Activated naive CD4-positive, alpha-beta T cell treated with anti-CD3 and anti-CD28 coated beads, Interleukin-2, amount 10 ng/mL, durations not matched to agents 7 days and 5 days (primary cell): Measurements from ENCODE around the gene ABCG5.

Source experiments
- CTCF ChIA-PET: fragments of 350-600 bp; sonication (Branson Sonifier 250); formaldehyde crosslinking; loops from one replicate; lab custom pipeline; 2021; ENCODE audit warnings: antibody characterized with exemption; lab: Charles Lee
- DNase-seq: peaks from one replicate; pipeline ENCODE4 v3.0.0-alpha.2; 2020
- H3K27ac Mint-ChIP-seq: one replicate; pipeline ENCODE4 v1.8.0; 2021; ENCODE audit warnings: mild to moderate bottlenecking, moderate library complexity, mixed read lengths
- H3K27me3 Mint-ChIP-seq: one replicate; pipeline ENCODE4 v1.8.0; 2021; ENCODE audit warnings: mild to moderate bottlenecking, mixed read lengths
- H3K36me3 Mint-ChIP-seq: one replicate; pipeline ENCODE4 v1.8.0; 2021; ENCODE audit warnings: mixed read lengths
- H3K4me1 Mint-ChIP-seq: one replicate; pipeline ENCODE4 v1.8.0; 2021; ENCODE audit warnings: mixed read lengths
- H3K4me3 Mint-ChIP-seq: one replicate; pipeline ENCODE4 v1.8.0; 2021; ENCODE audit warnings: mild to moderate bottlenecking, moderate library complexity, mixed read lengths
- H3K9me3 Mint-ChIP-seq: one replicate; pipeline ENCODE4 v1.8.0; 2021; ENCODE audit warnings: mixed read lengths

Gene ABCG5

GRCh38 chr2:43832457-43832856, 6.2 kb downstream of the ABCG5 start:
- no peaks in the 10 kb centered on the region for H3K36me3 Mint-ChIP-seq
- no peak for DNase-seq
- H3K27ac Mint-ChIP-seq: no peak overlapping the region
- H3K4me1 Mint-ChIP-seq: no peaks in the 10 kb centered on the region
- H3K27me3 Mint-ChIP-seq: peaks cover 51% of the 10 kb centered on the region
- CTCF ChIA-PET: no interaction called here
- no peak overlapping the region for H3K4me3 Mint-ChIP-seq
- H3K9me3 Mint-ChIP-seq: no peaks in the 10 kb centered on the region

GRCh38 chr2:43831543-43832294, 6.9 kb downstream of the ABCG5 start:
- no peaks in the 10 kb centered on the region for H3K9me3 Mint-ChIP-seq
- H3K27me3 Mint-ChIP-seq: peaks cover 51% of the 10 kb centered on the region
- H3K27ac Mint-ChIP-seq: no peak overlapping the region
- CTCF ChIA-PET: no interaction called here
- no peaks in the 10 kb centered on the region for H3K36me3 Mint-ChIP-seq
- H3K4me3 Mint-ChIP-seq: no peak overlapping the region
- no peak for DNase-seq
- H3K4me1 Mint-ChIP-seq: no peaks in the 10 kb centered on the region

- Mint-ChIP-seq H3K4me3 (no peak overlapping the region), H3K36me3 (no peaks in the 10 kb centered on the region), H3K27me3 (peaks cover 52% of the 10 kb centered on the region), H3K27ac (no peak overlapping the region), H3K4me1 (no peaks in the 10 kb centered on the region), H3K9me3 (no peaks in the 10 kb centered on the region)
- no peak for DNase-seq
- CTCF ChIA-PET: no interaction called here
Observed at GRCh38 chr2:43826305-43827250, 12.1 kb downstream of the ABCG5 start.

GRCh38 chr2:43825841-43826240, 12.8 kb downstream of the ABCG5 start:
- Mint-ChIP-seq H3K4me1 (no peaks in the 10 kb centered on the region), H3K27me3 (peaks cover 46% of the 10 kb centered on the region), H3K27ac (no peak overlapping the region), H3K36me3 (no peaks in the 10 kb centered on the region), H3K9me3 (no peaks in the 10 kb centered on the region), H3K4me3 (no peak overlapping the region)
- DNase-seq: no peak
- CTCF ChIA-PET: no interaction called here

GRCh38 chr2:43824951-43825493, 13.6 kb downstream of the ABCG5 start:
- no peaks in the 10 kb centered on the region for H3K4me1 Mint-ChIP-seq
- CTCF ChIA-PET: no interaction called here
- no peak overlapping the region for H3K27ac Mint-ChIP-seq
- peaks cover 38% of the 10 kb centered on the region for H3K27me3 Mint-ChIP-seq
- H3K9me3 Mint-ChIP-seq: no peaks in the 10 kb centered on the region
- no peaks in the 10 kb centered on the region for H3K36me3 Mint-ChIP-seq
- no peak overlapping the region for H3K4me3 Mint-ChIP-seq
- no peak for DNase-seq

- no peak for DNase-seq
- CTCF ChIA-PET: no interaction called here
- no peaks in the 10 kb centered on the region for H3K4me1 Mint-ChIP-seq
- H3K4me3 Mint-ChIP-seq: no peak overlapping the region
- H3K27ac Mint-ChIP-seq: no peak overlapping the region
- H3K27me3 Mint-ChIP-seq: peaks cover 33% of the 10 kb centered on the region
- no peaks in the 10 kb centered on the region for H3K36me3 Mint-ChIP-seq
- no peaks in the 10 kb centered on the region for H3K9me3 Mint-ChIP-seq
Observed at GRCh38 chr2:43824512-43824911, 14.1 kb downstream of the ABCG5 start.

- CTCF ChIA-PET: no interaction called here
- no peaks in the 10 kb centered on the region for H3K36me3 Mint-ChIP-seq
- no peak overlapping the region for H3K4me3 Mint-ChIP-seq
- H3K27me3 Mint-ChIP-seq: peaks cover 30% of the 10 kb centered on the region
- no peaks in the 10 kb centered on the region for H3K4me1 Mint-ChIP-seq
- DNase-seq: no peak
- no peak overlapping the region for H3K27ac Mint-ChIP-seq
- H3K9me3 Mint-ChIP-seq: no peaks in the 10 kb centered on the region
Observed at GRCh38 chr2:43823751-43824150, 14.9 kb downstream of the ABCG5 start.

GRCh38 chr2:43822839-43823238, 15.8 kb downstream of the ABCG5 start:
- Mint-ChIP-seq H3K4me1 (no peaks in the 10 kb centered on the region), H3K4me3 (no peak overlapping the region), H3K9me3 (no peaks in the 10 kb centered on the region), H3K36me3 (no peaks in the 10 kb centered on the region), H3K27me3 (peaks cover 26% of the 10 kb centered on the region), H3K27ac (no peak overlapping the region)
- CTCF ChIA-PET: no interaction called here
- DNase-seq: no peak

GRCh38 chr2:43819491-43820163, 19.0 kb downstream of the ABCG5 start:
- H3K4me1 Mint-ChIP-seq: no peaks in the 10 kb centered on the region
- H3K4me3 Mint-ChIP-seq: no peak overlapping the region
- no peak overlapping the region for H3K27ac Mint-ChIP-seq
- no peak for DNase-seq
- H3K36me3 Mint-ChIP-seq: no peaks in the 10 kb centered on the region
- peaks cover 13% of the 10 kb centered on the region for H3K27me3 Mint-ChIP-seq
- CTCF ChIA-PET: no interaction called here
- no peaks in the 10 kb centered on the region for H3K9me3 Mint-ChIP-seq

GRCh38 chr2:43818761-43819160, 19.9 kb downstream of the ABCG5 start:
- CTCF ChIA-PET: no interaction called here
- H3K9me3 Mint-ChIP-seq: no peaks in the 10 kb centered on the region

GRCh38 chr2:43814711-43815110, 23.9 kb downstream of the ABCG5 start:
- CTCF ChIA-PET: no interaction called here
- no peaks in the 10 kb centered on the region for H3K36me3 Mint-ChIP-seq

More at GRCh38 chr2:43818761-43819160, 19.9 kb downstream of the ABCG5 start:
- H3K27ac Mint-ChIP-seq: no peak overlapping the region
- peaks cover 10% of the 10 kb centered on the region for H3K27me3 Mint-ChIP-seq
- H3K4me3 Mint-ChIP-seq: no peak overlapping the region
- no peaks in the 10 kb centered on the region for H3K36me3 Mint-ChIP-seq
- no peak for DNase-seq
- no peaks in the 10 kb centered on the region for H3K4me1 Mint-ChIP-seq

GRCh38 chr2:43812947-43813346, 25.7 kb downstream of the ABCG5 start:
- CTCF ChIA-PET: no interaction called here
- no peaks in the 10 kb centered on the region for H3K36me3 Mint-ChIP-seq
- H3K4me1 Mint-ChIP-seq: no peaks in the 10 kb centered on the region
- no peak overlapping the region for H3K4me3 Mint-ChIP-seq
- H3K9me3 Mint-ChIP-seq: no peaks in the 10 kb centered on the region
- no peak for DNase-seq
- no peaks in the 10 kb centered on the region for H3K27me3 Mint-ChIP-seq
- H3K27ac Mint-ChIP-seq: no peak overlapping the region

More at GRCh38 chr2:43814711-43815110, 23.9 kb downstream of the ABCG5 start:
- Mint-ChIP-seq H3K27me3 (no peaks in the 10 kb centered on the region), H3K4me1 (no peaks in the 10 kb centered on the region), H3K4me3 (no peak overlapping the region), H3K27ac (no peak overlapping the region), H3K9me3 (no peaks in the 10 kb centered on the region)
- DNase-seq: no peak

GRCh38 chr2:43812006-43812405, 26.6 kb downstream of the ABCG5 start:
- Mint-ChIP-seq H3K4me1 (no peaks in the 10 kb centered on the region), H3K4me3 (no peak overlapping the region), H3K27me3 (peaks cover 3% of the 10 kb centered on the region), H3K9me3 (no peaks in the 10 kb centered on the region), H3K27ac (no peak overlapping the region), H3K36me3 (no peaks in the 10 kb centered on the region)
- CTCF ChIA-PET: interaction anchor here (1.0 kb wide), 1 partner anchor 66 kb away, joined by 3 read pairs; no protein-coding TSS in a partner anchor
- no peak for DNase-seq

GRCh38 chr2:43810888-43811287, 27.8 kb downstream of the ABCG5 start:
- CTCF ChIA-PET: no interaction called here
- no peak overlapping the region for H3K27ac Mint-ChIP-seq
- DNase-seq: no peak
- H3K4me1 Mint-ChIP-seq: no peaks in the 10 kb centered on the region
- H3K27me3 Mint-ChIP-seq: peaks cover 3% of the 10 kb centered on the region
- H3K4me3 Mint-ChIP-seq: no peak overlapping the region
- H3K36me3 Mint-ChIP-seq: no peaks in the 10 kb centered on the region
- H3K9me3 Mint-ChIP-seq: no peaks in the 10 kb centered on the region
